B cell (primary cell): Measurements from ENCODE around the gene DRD1. TPM values are rescaled to one million over a fixed set of nuclear protein-coding genes. Genes with fewer than 3 reads are reported as not detected.

ENCODE experiments used
- ATAC-seq: fragments of 200-7000 bp; cut with Tn5 transposase; one replicate; pipeline ENCODE4 v1.10.0; 2021; ENCODE audit warnings: low read depth, mild to moderate bottlenecking, moderate number of reproducible peaks, moderate library complexity
- CTCF ChIA-PET: fragments of 350-600 bp; sonication (Branson Sonifier 250); formaldehyde crosslinking; loops from one replicate; lab custom pipeline; 2021; ENCODE audit warnings: antibody characterized with exemption, inconsistent platforms; lab: Charles Lee
- POLR2A ChIA-PET: fragments of 350-600 bp; sonication (Branson Sonifier 250); formaldehyde crosslinking; loops from one replicate; lab custom pipeline; 2021; ENCODE audit warnings: antibody characterized with exemption; lab: Charles Lee
- DNase-seq: peaks from one replicate; pipeline ENCODE4 v3.0.0; 2013
- H2AFZ ChIP-seq: 2 replicates; pipeline ENCODE4 v1.6.1; 2012; ENCODE audit warnings: mild to moderate bottlenecking, low read depth, low read length; ENCODE audit not compliant: insufficient read depth, poor library complexity, severe bottlenecking
- H3K27ac ChIP-seq, 2 donors: 1 replicate in 1 of 2; 2 replicates in 1 of 2; pipeline ENCODE4 v1.5.1; 2012 to 2013; ENCODE audit warnings: low read length in 2 of 2, mild to moderate bottlenecking in 2 of 2, moderate library complexity in 1 of 2
- H3K27me3 ChIP-seq, 4 experiments: fragments of 200-600 bp in 1 of 4; sonication (generic) in 1 of 4; replicated peaks in 1 of 4; 1 replicate in 2 of 4; 2 replicates in 2 of 4; pipeline versions ENCODE4 v1.6.1 to v1.7.0; 2013 to 2016; ENCODE audit warnings: low read length in 3 of 4, mild to moderate bottlenecking in 2 of 4, mixed read lengths in 1 of 4, moderate library complexity in 1 of 4; ENCODE audit not compliant: insufficient read depth in 4 of 4, control insufficient read depth in 3 of 4; ENCODE audit errors: control extremely low read depth in 1 of 4
- H3K36me3 ChIP-seq, 2 experiments: replicated peaks in 1 of 2; 1 replicate in 1 of 2; 2 replicates in 1 of 2; pipeline versions ENCODE4 v1.6.1 to v1.7.1; 2013; ENCODE audit warnings: low read length in 1 of 2; ENCODE audit not compliant: insufficient read depth in 2 of 2, control insufficient read depth in 1 of 2; ENCODE audit errors: control extremely low read depth in 1 of 2, extremely low read depth in 1 of 2
- H3K4me1 ChIP-seq, 2 donors: fragments of 200-600 bp in 1 of 2; sonication (generic) in 1 of 2; 1 replicate in 1 of 2; 2 replicates in 1 of 2; pipeline versions ENCODE4 v1.5.1 to v1.6.1; 2013 to 2017; ENCODE audit warnings: low read length in 2 of 2; ENCODE audit not compliant: control insufficient read depth in 2 of 2, insufficient read depth in 2 of 2
- H3K4me2 ChIP-seq: replicated peaks from 2 replicates; pipeline ENCODE3; 2012; ENCODE audit warnings: mild to moderate bottlenecking, low read depth, low read length; ENCODE audit not compliant: poor library complexity, severe bottlenecking
- H3K4me3 ChIP-seq, 5 experiments: fragments of 200-600 bp in 1 of 5; sonication (generic) in 1 of 5; 1 replicate in 3 of 5; 2 replicates in 2 of 5; pipeline versions ENCODE4 v1.5.1 to v1.7.0; 2011 to 2016; ENCODE audit warnings: low read length in 4 of 5, mild to moderate bottlenecking in 4 of 5, low read depth in 2 of 5, control low read depth in 1 of 5, moderate library complexity in 1 of 5; ENCODE audit not compliant: insufficient read depth in 1 of 5; ENCODE audit errors: control extremely low read depth in 1 of 5, extremely low read depth in 1 of 5
- H3K79me2 ChIP-seq: fragments of 200-600 bp; sonication (generic); one replicate; pipeline ENCODE4 v1.6.0; 2016; ENCODE audit warnings: low read length; ENCODE audit not compliant: control insufficient read depth, insufficient read depth
- H3K9ac ChIP-seq: fragments of 200-600 bp; sonication (generic); 2 replicates; pipeline ENCODE4 v1.6.1; 2017; ENCODE audit warnings: mild to moderate bottlenecking, low read length, moderate library complexity
- H3K9me3 ChIP-seq, 3 donors: one replicate each; pipeline versions ENCODE4 v1.6.1 to v1.7.1; 2013; ENCODE audit warnings: low read length in 2 of 3; ENCODE audit not compliant: control insufficient read depth in 2 of 3, insufficient read depth in 1 of 3; ENCODE audit errors: control extremely low read depth in 1 of 3
- H4K20me1 ChIP-seq: 2 replicates; pipeline ENCODE4 v1.6.0; 2012; ENCODE audit warnings: mild to moderate bottlenecking, low read length; ENCODE audit not compliant: insufficient read depth, control insufficient read depth, poor library complexity, severe bottlenecking
- H3K27ac Mint-ChIP-seq: one replicate; pipeline ENCODE4 v1.8.0; 2021; ENCODE audit warnings: mixed read lengths
- H3K27me3 Mint-ChIP-seq: one replicate; pipeline ENCODE4 v1.8.0; 2021; ENCODE audit warnings: mixed read lengths
- H3K4me1 Mint-ChIP-seq: one replicate; pipeline ENCODE4 v1.8.0; 2021; ENCODE audit warnings: mixed read lengths
- H3K4me3 Mint-ChIP-seq: one replicate; pipeline ENCODE4 v1.8.0; 2021; ENCODE audit warnings: mixed read lengths
- H3K9me3 Mint-ChIP-seq: one replicate; pipeline ENCODE4 v1.8.0; 2022; ENCODE audit warnings: mixed read lengths; ENCODE audit not compliant: insufficient read depth
- CTCF ChIP-seq: fragments of 200-600 bp; IDR thresholded peaks from one replicate; pipeline ENCODE4 v1.8.0; 2022; ENCODE audit warnings: antibody characterized with exemption, mild to moderate bottlenecking
- EZH2 ChIP-seq: IDR thresholded peaks from 2 replicates; pipeline ENCODE4 v1.6.1; 2012; ENCODE audit warnings: borderline replicate concordance, low read depth, mild to moderate bottlenecking, moderate library complexity, low read length; ENCODE audit not compliant: insufficient read depth, poor library complexity, severe bottlenecking
- WGBS: methylation state at CpG from one replicate; pipeline ENCODE4 v1.1.5; 2013; ENCODE audit warnings: missing lambda C conversion rate; ENCODE audit not compliant: insufficient coverage; 5-methylcytosine and 5-hydroxymethylcytosine counted together
- intact Hi-C: fragments of 100-400 bp; cut with micrococcal nuclease; formaldehyde crosslinking; loops from one replicate; pipeline ENCODE4 v1.10.0; 2022
- polyA plus RNA-seq: library from polyadenylated mRNA; depleted of rRNA; stranded (reverse); fragments of >200 nt; gene quantifications from 2 replicates; pipeline ENCODE4 v1.2.3, GENCODE V29; 2012
- total RNA-seq, 2 donors: library from RNA; stranded (reverse); fragments of 120-200 nt in 1 of 2; gene quantifications; 1 replicate in 1 of 2; 2 replicates in 1 of 2; pipeline versions ENCODE4 v1.2.3 to v1.2.4, GENCODE V29; 2013 to 2022

Gene DRD1
- total and polyA plus RNA-seq, 2 donors (not counting 1 experiment from before 2014, with no cell fraction given), result not detected

- Histone ChIP-seq H3K4me1 (no peaks in the 10 kb centered on the region), H3K27me3 (peaks cover 0 to 8% (median 3%) of the 10 kb centered on the region in 4 experiments), H2AFZ (no peak overlapping the region), H3K4me2 (no peak overlapping the region), H3K4me3 (no peak overlapping the region), H3K9ac (no peak overlapping the region), H3K9me3 (no peaks in the 10 kb centered on the region), H3K36me3 (no peaks in the 10 kb centered on the region), H3K27ac (no peak overlapping the region), H3K79me2 (no peaks in the 10 kb centered on the region), H4K20me1 (no peaks in the 10 kb centered on the region)
- POLR2A ChIA-PET, result no interaction called here
- Mint-ChIP-seq H3K27me3 (peaks cover 63% of the 10 kb centered on the region), H3K4me1 (no peaks in the 10 kb centered on the region), H3K27ac (no peak overlapping the region), H3K4me3 (no peak overlapping the region), H3K9me3 (no peaks in the 10 kb centered on the region)
- ATAC-seq (no peak), DNase-seq (no peak)
- 92% methylated on average over 2 of the region's 2 CpGs for WGBS
- intact Hi-C loops, result no loop called here
- no peak for TF ChIP-seq CTCF
- no peak for TF ChIP-seq EZH2
- CTCF ChIA-PET, result interaction anchor here (1.4 kb wide), 1 partner anchor 12 kb away, joined by 3 read pairs; no protein-coding TSS in a partner anchor
These were observed 8.2 kb upstream of the DRD1 start for GRCh38 chr5:175452166-175452565.

- DNase-seq (no peak), ATAC-seq (no peak)
- peaks cover 2% of the 10 kb centered on the region for H3K4me1 Mint-ChIP-seq
- no peak overlapping the region for H2AFZ ChIP-seq
- ChIA-PET POLR2A (no interaction called here), CTCF (interaction anchor here (2.7 kb wide), 1 partner anchor 16 kb away, joined by 9 read pairs; no protein-coding TSS in a partner anchor)
- no peak overlapping the region for H3K4me3 Mint-ChIP-seq
- H3K4me3 ChIP-seq, result no peak overlapping the region
- H3K4me1 ChIP-seq, result no peaks in the 10 kb centered on the region
- H3K4me2 ChIP-seq, result no peak overlapping the region
- no peaks in the 10 kb centered on the region for H3K36me3 ChIP-seq
- H4K20me1 ChIP-seq, result no peaks in the 10 kb centered on the region
- peaks cover 0 to 30% (median 13%) of the 10 kb centered on the region in 4 experiments for H3K27me3 ChIP-seq
- H3K9me3 ChIP-seq, result peaks cover 0 to 7% (median 0%) of the 10 kb centered on the region in 3 donors
- WGBS, result no CpG with 5 or more reads among the region's 3 CpGs
- H3K9ac ChIP-seq, result no peak overlapping the region
- H3K27me3 Mint-ChIP-seq, result peaks cover 57% of the 10 kb centered on the region
- H3K79me2 ChIP-seq, result no peaks in the 10 kb centered on the region
- H3K27ac Mint-ChIP-seq, result no peak overlapping the region
- H3K27ac ChIP-seq, result no peak overlapping the region
- H3K9me3 Mint-ChIP-seq, result no peaks in the 10 kb centered on the region
- intact Hi-C loops, result no loop called here
- TF ChIP-seq EZH2 (no peak), CTCF (no peak)
These were observed 4.3 kb upstream of the DRD1 start for GRCh38 chr5:175448276-175448675.
